H9 (cell line): ENCODE measurements around the gene NCAM1. TPM values are rescaled to one million over a fixed set of nuclear protein-coding genes. Genes with fewer than 3 reads are reported as not detected.

Source experiments
- DNase-seq: peaks from one replicate; pipeline ENCODE4 v3.0.0-alpha.2; 2017
- H2AFZ ChIP-seq: one replicate; pipeline ENCODE4 v1.6.1; 2013; ENCODE audit warnings: mild to moderate bottlenecking, low read length, control low read depth, moderate library complexity
- H2AK5ac ChIP-seq: 2 replicates; pipeline ENCODE4 v1.6.1; 2013; ENCODE audit warnings: low read length, control low read depth, mixed read lengths; ENCODE audit not compliant: insufficient read length
- H2BK120ac ChIP-seq: one replicate; pipeline ENCODE4 v1.6.1; 2013; ENCODE audit warnings: low read depth, mild to moderate bottlenecking, low read length, control low read depth, inconsistent platforms; ENCODE audit not compliant: poor library complexity, severe bottlenecking
- H2BK12ac ChIP-seq: 2 replicates; pipeline ENCODE4 v1.6.1; 2013; ENCODE audit warnings: low read length, control low read depth, mixed read lengths, low read depth; ENCODE audit not compliant: insufficient read length
- H2BK15ac ChIP-seq: 2 replicates; pipeline ENCODE4 v1.6.1; 2013; ENCODE audit warnings: low read depth, low read length, control low read depth
- H2BK20ac ChIP-seq: one replicate; pipeline ENCODE4 v1.6.1; 2013; ENCODE audit warnings: low read depth, mild to moderate bottlenecking, low read length, control low read depth, inconsistent platforms; ENCODE audit not compliant: poor library complexity, severe bottlenecking
- H2BK5ac ChIP-seq: 2 replicates; pipeline ENCODE4 v1.6.1; 2013; ENCODE audit warnings: low read length, control low read depth, mixed read lengths; ENCODE audit not compliant: insufficient read length
- H3K14ac ChIP-seq: 2 replicates; pipeline ENCODE4 v1.6.1; 2013; ENCODE audit warnings: low read length, control low read depth; ENCODE audit not compliant: insufficient read depth
- H3K18ac ChIP-seq: 2 replicates; pipeline ENCODE4 v1.6.1; 2013; ENCODE audit warnings: low read depth, mild to moderate bottlenecking, mixed read lengths, low read length, control low read depth; ENCODE audit not compliant: insufficient read length
- H3K23ac ChIP-seq: 2 replicates; pipeline ENCODE4 v1.6.1; 2013; ENCODE audit warnings: low read length, control low read depth, mixed read lengths, low read depth; ENCODE audit not compliant: insufficient read length
- H3K23me2 ChIP-seq: 2 replicates; pipeline ENCODE4 v1.6.1; 2013; ENCODE audit warnings: low read depth, mild to moderate bottlenecking, mixed read lengths, low read length, control low read depth; ENCODE audit not compliant: insufficient read length, poor library complexity, severe bottlenecking
- H3K27ac ChIP-seq: 2 replicates; pipeline ENCODE4 v1.5.1; 2013; ENCODE audit warnings: low read length, control low read depth, mixed read lengths, low read depth; ENCODE audit not compliant: insufficient read length
- H3K27me3 ChIP-seq: 2 replicates; pipeline ENCODE4 v1.6.1; 2013; ENCODE audit warnings: low read length, control low read depth, inconsistent platforms; ENCODE audit not compliant: insufficient read depth
- H3K4ac ChIP-seq: 2 replicates; pipeline ENCODE4 v1.6.1; 2013; ENCODE audit warnings: low read depth, mild to moderate bottlenecking, control low read depth, inconsistent platforms, low read length, moderate library complexity
- H3K4me1 ChIP-seq: 2 replicates; pipeline ENCODE4 v1.6.1; 2013; ENCODE audit warnings: low read length, control low read depth, inconsistent platforms; ENCODE audit not compliant: insufficient read depth
- H3K4me2 ChIP-seq: 2 replicates; pipeline ENCODE4 v1.6.1; 2013; ENCODE audit warnings: low read length, control low read depth, mixed read lengths; ENCODE audit not compliant: insufficient read length, insufficient read depth
- H3K56ac ChIP-seq: 2 replicates; pipeline ENCODE4 v1.6.1; 2013; ENCODE audit warnings: low read depth, mild to moderate bottlenecking, mixed read lengths, low read length, control low read depth; ENCODE audit not compliant: insufficient read length
- H3K79me1 ChIP-seq: 2 replicates; pipeline ENCODE4 v1.6.1; 2013; ENCODE audit warnings: low read depth, mild to moderate bottlenecking, moderate library complexity, low read length, control low read depth, inconsistent platforms; ENCODE audit not compliant: insufficient read depth, poor library complexity, severe bottlenecking
- H3K79me2 ChIP-seq: 2 replicates; pipeline ENCODE4 v1.6.1; 2013; ENCODE audit warnings: low read length, control low read depth, inconsistent platforms; ENCODE audit not compliant: insufficient read depth
- H3K9ac ChIP-seq: 2 replicates; pipeline ENCODE4 v1.6.1; 2013; ENCODE audit warnings: low read length, control low read depth, mixed read lengths; ENCODE audit not compliant: insufficient read length; ENCODE audit errors: extremely low read depth
- H3K9me3 ChIP-seq: one replicate; pipeline ENCODE4 v1.6.1; 2013; ENCODE audit warnings: low read depth, low read length, inconsistent platforms; ENCODE audit not compliant: control insufficient read depth
- H3T11ph ChIP-seq: one replicate; pipeline ENCODE4 v1.6.1; 2013; ENCODE audit warnings: mild to moderate bottlenecking, low read length, control low read depth, inconsistent platforms
- H4K20me1 ChIP-seq: one replicate; pipeline ENCODE4 v1.6.1; 2013; ENCODE audit not compliant: control insufficient read depth, insufficient read length, insufficient read depth
- H4K5ac ChIP-seq: 2 replicates; pipeline ENCODE4 v1.6.1; 2013; ENCODE audit warnings: low read depth, mild to moderate bottlenecking, mixed read lengths, low read length, control low read depth; ENCODE audit not compliant: insufficient read length
- H4K8ac ChIP-seq: replicated peaks from 2 replicates; pipeline ENCODE4 v1.6.1; 2013; ENCODE audit warnings: low read length, control low read depth, mixed read lengths, low read depth; ENCODE audit not compliant: insufficient read length
- H4K91ac ChIP-seq: 2 replicates; pipeline ENCODE4 v1.6.1; 2013; ENCODE audit warnings: low read depth, mild to moderate bottlenecking, moderate library complexity, mixed read lengths, low read length, control low read depth; ENCODE audit not compliant: insufficient read length
- H3K27ac Mint-ChIP-seq, 3 experiments: 2 replicates in 2 of 3; 3 replicates in 1 of 3; pipeline ENCODE4 v1.8.0; 2020 to 2021; ENCODE audit warnings: mixed read lengths in 3 of 3, mild to moderate bottlenecking in 1 of 3, moderate library complexity in 1 of 3
- H3K27me3 Mint-ChIP-seq: 2 replicates; pipeline ENCODE4 v1.8.0; 2021; ENCODE audit warnings: low read depth, mild to moderate bottlenecking, moderate library complexity, mixed read lengths
- H3K36me3 Mint-ChIP-seq, 3 experiments: 2 replicates in 2 of 3; 3 replicates in 1 of 3; pipeline ENCODE4 v1.8.0; 2020 to 2021; ENCODE audit warnings: low read depth in 3 of 3, mixed read lengths in 3 of 3; ENCODE audit not compliant: insufficient read depth in 1 of 3
- H3K4me1 Mint-ChIP-seq, 2 experiments: 2 replicates each; pipeline ENCODE4 v1.8.0; 2020; ENCODE audit warnings: mixed read lengths in 2 of 2
- H3K4me3 Mint-ChIP-seq, 2 experiments: 2 replicates in 1 of 2; 3 replicates in 1 of 2; pipeline ENCODE4 v1.8.0; 2020 to 2021; ENCODE audit warnings: mild to moderate bottlenecking in 2 of 2, mixed read lengths in 2 of 2, moderate library complexity in 1 of 2
- H3K9me3 Mint-ChIP-seq, 2 experiments: 2 replicates in 1 of 2; 3 replicates in 1 of 2; pipeline ENCODE4 v1.8.0; 2020; ENCODE audit warnings: mild to moderate bottlenecking in 2 of 2, mixed read lengths in 2 of 2, moderate library complexity in 1 of 2
- WGBS: extraction: QIAGEN DNeasy Blood & Tissue Kit; methylation state at CpG from one replicate; pipeline ENCODE4 v1.1.7; 2013; ENCODE audit warnings: missing lambda C conversion rate, low lambda C conversion rate, mixed read lengths; ENCODE audit not compliant: insufficient read length; ENCODE audit errors: extremely low coverage; 5-methylcytosine and 5-hydroxymethylcytosine counted together
- total RNA-seq: library from RNA; stranded (reverse); gene quantifications from 2 replicates; pipeline ENCODE4 v1.2.1, GENCODE V29; 2021
- TF ChIP-seq, protein P1 (sequence below): fragments of 200-600 bp; sonication (generic); conservative IDR thresholded peaks from 3 replicates; pipeline ENCODE4 v1.8.0; 2021; ENCODE audit warnings: antibody characterized with exemption, mild to moderate bottlenecking

The NCAM1 gene
- total RNA-seq, 1 experiment from 2014 or later, result 2.5 TPM

DNA sequence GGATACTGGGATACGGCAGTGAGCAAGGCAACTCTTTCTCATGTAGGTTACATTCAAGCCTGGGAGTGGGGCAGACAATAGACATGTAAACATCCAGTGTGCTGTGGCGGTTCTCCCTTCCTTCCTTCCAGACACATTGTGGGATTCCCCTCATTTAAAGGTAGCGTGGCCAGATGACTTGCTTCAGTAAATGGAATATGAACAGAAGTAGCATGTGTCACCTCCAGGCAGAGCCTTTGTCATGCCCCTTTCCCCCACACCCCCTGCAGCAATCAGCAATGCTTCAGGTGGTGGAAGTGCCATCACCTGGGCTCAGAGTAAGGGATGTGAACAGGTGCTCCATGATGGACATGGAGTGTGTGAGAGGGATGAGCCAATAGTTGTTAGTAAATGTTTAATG lies 318.4 kb downstream of the NCAM1 start:
- Histone ChIP-seq H3K14ac (no peak overlapping the region), H2BK120ac (no peak overlapping the region), H3K4me1 (no peaks in the 10 kb centered on the region), H2BK20ac (no peak overlapping the region), H4K91ac (no peak overlapping the region), H3K27me3 (no peaks in the 10 kb centered on the region), H3K9ac (no peak overlapping the region), H2BK12ac (no peak overlapping the region), H4K5ac (no peak overlapping the region), H4K20me1 (no peaks in the 10 kb centered on the region), H3T11ph (no peak overlapping the region), H3K9me3 (no peaks in the 10 kb centered on the region), H3K56ac (no peak overlapping the region), H2AFZ (no peak overlapping the region), H3K18ac (no peak overlapping the region), H4K8ac (no peak overlapping the region), H2BK15ac (no peak overlapping the region), H2AK5ac (no peak overlapping the region), H3K79me2 (no peaks in the 10 kb centered on the region), H2BK5ac (no peak overlapping the region), H3K79me1 (no peaks in the 10 kb centered on the region), H3K27ac (no peak overlapping the region), H3K4ac (no peak overlapping the region), H3K23ac (no peak overlapping the region), H3K23me2 (no peaks in the 10 kb centered on the region), H3K4me2 (no peak overlapping the region)
- Mint-ChIP-seq H3K4me1 (peaks cover 0 to 4% of the 10 kb centered on the region in 2 experiments; a peak in 1 of 4 replicates), H3K9me3 (no peaks in the 10 kb centered on the region), H3K27ac (no peak overlapping the region), H3K36me3 (no peaks in the 10 kb centered on the region), H3K4me3 (no peak overlapping the region), H3K27me3 (no peaks in the 10 kb centered on the region)
- no peak for DNase-seq
- WGBS, result no CpG with 5 or more reads among the region's 3 CpGs
- TF ChIP-seq, protein P1, sequence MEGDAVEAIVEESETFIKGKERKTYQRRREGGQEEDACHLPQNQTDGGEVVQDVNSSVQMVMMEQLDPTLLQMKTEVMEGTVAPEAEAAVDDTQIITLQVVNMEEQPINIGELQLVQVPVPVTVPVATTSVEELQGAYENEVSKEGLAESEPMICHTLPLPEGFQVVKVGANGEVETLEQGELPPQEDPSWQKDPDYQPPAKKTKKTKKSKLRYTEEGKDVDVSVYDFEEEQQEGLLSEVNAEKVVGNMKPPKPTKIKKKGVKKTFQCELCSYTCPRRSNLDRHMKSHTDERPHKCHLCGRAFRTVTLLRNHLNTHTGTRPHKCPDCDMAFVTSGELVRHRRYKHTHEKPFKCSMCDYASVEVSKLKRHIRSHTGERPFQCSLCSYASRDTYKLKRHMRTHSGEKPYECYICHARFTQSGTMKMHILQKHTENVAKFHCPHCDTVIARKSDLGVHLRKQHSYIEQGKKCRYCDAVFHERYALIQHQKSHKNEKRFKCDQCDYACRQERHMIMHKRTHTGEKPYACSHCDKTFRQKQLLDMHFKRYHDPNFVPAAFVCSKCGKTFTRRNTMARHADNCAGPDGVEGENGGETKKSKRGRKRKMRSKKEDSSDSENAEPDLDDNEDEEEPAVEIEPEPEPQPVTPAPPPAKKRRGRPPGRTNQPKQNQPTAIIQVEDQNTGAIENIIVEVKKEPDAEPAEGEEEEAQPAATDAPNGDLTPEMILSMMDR, result no peak
